ENCODE data around the gene STRIT1.

The STRIT1 gene

DNA sequence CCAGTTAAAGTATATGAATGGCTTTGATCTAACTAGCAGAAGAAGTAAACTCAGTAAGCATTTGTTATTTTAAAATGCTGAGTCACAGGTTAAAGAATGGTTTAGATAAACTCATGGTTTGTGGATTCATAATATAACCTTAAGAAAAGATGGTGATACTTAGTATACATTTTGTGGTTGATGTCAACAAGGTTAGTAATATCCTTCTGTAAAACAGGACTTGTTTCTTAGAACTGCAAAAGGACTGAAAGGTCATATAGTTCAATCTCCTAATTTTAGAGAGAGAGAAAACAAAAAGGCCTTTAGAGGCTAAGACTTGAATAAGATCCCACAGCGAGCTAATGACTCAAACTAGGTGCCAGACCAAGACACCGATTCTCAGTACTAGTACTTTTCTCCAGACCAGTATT, 50.0 kb downstream of the STRIT1 start:
- H3K9ac ChIP-seq (ENCODE audit: low read depth, low read length, poor library complexity, severe bottlenecking), result no peak overlapping the region
- no peaks in the 10 kb centered on the region for H3F3A ChIP-seq (ENCODE audit: low read depth)
- no peaks in the 10 kb centered on the region for H3K27me3 ChIP-seq (ENCODE audit: insufficient read depth, low read length, poor library complexity, severe bottlenecking)
- H3K4me3 ChIP-seq (ENCODE audit: low read length, poor library complexity, severe bottlenecking), result no peak overlapping the region
- no peaks in the 10 kb centered on the region for H3K79me2 ChIP-seq (ENCODE audit: insufficient read depth, low read length)
- no peaks in the 10 kb centered on the region for H3K9me3 ChIP-seq (ENCODE audit: insufficient read depth, low read depth, low read length)
- no peak overlapping the region for H2AFZ ChIP-seq (ENCODE audit: low read length)
- H3K4me2 ChIP-seq (ENCODE audit: low read depth, low read length, poor library complexity, severe bottlenecking), result no peak overlapping the region
- TF ChIP-seq EZH2phosphoT487 (IDR thresholded peaks at IDR 0.05; ENCODE audit: borderline replicate concordance), result no peak
- TF ChIP-seq, protein P1, sequence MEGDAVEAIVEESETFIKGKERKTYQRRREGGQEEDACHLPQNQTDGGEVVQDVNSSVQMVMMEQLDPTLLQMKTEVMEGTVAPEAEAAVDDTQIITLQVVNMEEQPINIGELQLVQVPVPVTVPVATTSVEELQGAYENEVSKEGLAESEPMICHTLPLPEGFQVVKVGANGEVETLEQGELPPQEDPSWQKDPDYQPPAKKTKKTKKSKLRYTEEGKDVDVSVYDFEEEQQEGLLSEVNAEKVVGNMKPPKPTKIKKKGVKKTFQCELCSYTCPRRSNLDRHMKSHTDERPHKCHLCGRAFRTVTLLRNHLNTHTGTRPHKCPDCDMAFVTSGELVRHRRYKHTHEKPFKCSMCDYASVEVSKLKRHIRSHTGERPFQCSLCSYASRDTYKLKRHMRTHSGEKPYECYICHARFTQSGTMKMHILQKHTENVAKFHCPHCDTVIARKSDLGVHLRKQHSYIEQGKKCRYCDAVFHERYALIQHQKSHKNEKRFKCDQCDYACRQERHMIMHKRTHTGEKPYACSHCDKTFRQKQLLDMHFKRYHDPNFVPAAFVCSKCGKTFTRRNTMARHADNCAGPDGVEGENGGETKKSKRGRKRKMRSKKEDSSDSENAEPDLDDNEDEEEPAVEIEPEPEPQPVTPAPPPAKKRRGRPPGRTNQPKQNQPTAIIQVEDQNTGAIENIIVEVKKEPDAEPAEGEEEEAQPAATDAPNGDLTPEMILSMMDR (conservative IDR thresholded peaks at IDR 0.05; ENCODE audit: low read length), result no peak
- no peaks in the 10 kb centered on the region for H3K9me2 ChIP-seq (replicated peaks; ENCODE audit: low read depth, low read length)
- no peaks in the 10 kb centered on the region for H3K4me1 ChIP-seq (ENCODE audit: insufficient read depth, low read length, poor library complexity, severe bottlenecking)
- H4K20me1 ChIP-seq (ENCODE audit: insufficient read depth, low read length, poor library complexity, severe bottlenecking), result no peaks in the 10 kb centered on the region
- no peaks in the 10 kb centered on the region for H3K36me3 ChIP-seq (ENCODE audit: insufficient read depth, low read length)

DNA sequence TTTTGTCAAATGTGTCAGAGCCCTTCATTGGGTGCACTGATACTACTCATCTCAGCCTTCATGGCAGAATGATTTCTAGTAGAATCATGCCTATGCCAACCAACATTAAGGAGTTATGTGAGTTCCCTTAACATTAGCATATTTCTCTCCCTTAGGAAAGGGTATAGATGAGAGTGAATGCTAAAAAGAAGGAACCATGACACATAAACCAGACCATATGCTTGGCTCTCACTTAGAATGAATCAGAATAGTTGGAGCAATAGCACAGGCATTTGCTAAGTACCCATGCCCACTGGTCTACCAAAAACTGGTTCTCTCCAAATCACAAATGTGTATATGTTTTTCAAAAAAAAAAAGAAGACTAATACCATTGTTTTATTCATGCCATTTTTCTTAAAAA, 51.1 kb downstream of the STRIT1 start:
- Histone ChIP-seq H3K4me2 (ENCODE audit: low read depth, low read length, poor library complexity, severe bottlenecking) (no peak overlapping the region), H3K27me3 (ENCODE audit: insufficient read depth, low read length, poor library complexity, severe bottlenecking) (no peaks in the 10 kb centered on the region), H3K4me3 (ENCODE audit: low read length, poor library complexity, severe bottlenecking) (no peak overlapping the region), H2AFZ (ENCODE audit: low read length) (no peak overlapping the region), H4K20me1 (ENCODE audit: insufficient read depth, low read length, poor library complexity, severe bottlenecking) (no peaks in the 10 kb centered on the region), H3K79me2 (ENCODE audit: insufficient read depth, low read length) (no peaks in the 10 kb centered on the region), H3F3A (ENCODE audit: low read depth) (no peaks in the 10 kb centered on the region), H3K4me1 (ENCODE audit: insufficient read depth, low read length, poor library complexity, severe bottlenecking) (no peaks in the 10 kb centered on the region), H3K9me3 (ENCODE audit: insufficient read depth, low read depth, low read length) (no peaks in the 10 kb centered on the region), H3K36me3 (ENCODE audit: insufficient read depth, low read length) (no peaks in the 10 kb centered on the region), H3K9ac (ENCODE audit: low read depth, low read length, poor library complexity, severe bottlenecking) (no peak overlapping the region), H3K9me2 (replicated peaks; ENCODE audit: low read depth, low read length) (no peaks in the 10 kb centered on the region)
- no peak for TF ChIP-seq EZH2phosphoT487 (IDR thresholded peaks at IDR 0.05; ENCODE audit: borderline replicate concordance)
- TF ChIP-seq, protein P1 (conservative IDR thresholded peaks at IDR 0.05; ENCODE audit: low read length), result no peak

DNA sequence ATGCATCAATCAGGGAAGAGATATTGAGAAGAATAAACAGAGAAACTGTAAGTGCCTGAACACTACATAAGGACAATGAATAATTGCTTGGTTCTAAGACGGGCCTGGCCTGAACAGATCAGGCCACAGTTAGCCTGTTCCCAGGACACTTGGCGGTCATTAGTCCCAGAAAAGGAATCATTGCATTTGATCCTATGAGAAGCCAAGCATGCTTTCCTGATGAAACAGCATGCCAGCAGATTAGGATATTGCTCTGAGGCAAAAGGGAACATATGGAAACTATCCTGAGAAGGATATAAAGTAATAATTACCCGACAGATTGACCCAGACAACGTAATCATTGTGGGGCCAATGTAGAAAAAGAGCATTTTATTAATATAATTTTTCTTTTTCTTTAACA, 51.9 kb downstream of the STRIT1 start:
- Histone ChIP-seq H3K4me2 (ENCODE audit: low read depth, low read length, poor library complexity, severe bottlenecking) (no peak overlapping the region), H3K4me3 (ENCODE audit: low read length, poor library complexity, severe bottlenecking) (no peak overlapping the region), H2AFZ (ENCODE audit: low read length) (no peak overlapping the region), H3F3A (ENCODE audit: low read depth) (no peaks in the 10 kb centered on the region), H4K20me1 (ENCODE audit: insufficient read depth, low read length, poor library complexity, severe bottlenecking) (no peaks in the 10 kb centered on the region), H3K4me1 (ENCODE audit: insufficient read depth, low read length, poor library complexity, severe bottlenecking) (no peaks in the 10 kb centered on the region), H3K79me2 (ENCODE audit: insufficient read depth, low read length) (no peaks in the 10 kb centered on the region), H3K9me2 (replicated peaks; ENCODE audit: low read depth, low read length) (no peaks in the 10 kb centered on the region), H3K9me3 (ENCODE audit: insufficient read depth, low read depth, low read length) (no peaks in the 10 kb centered on the region), H3K27me3 (ENCODE audit: insufficient read depth, low read length, poor library complexity, severe bottlenecking) (no peaks in the 10 kb centered on the region), H3K9ac (ENCODE audit: low read depth, low read length, poor library complexity, severe bottlenecking) (no peak overlapping the region), H3K36me3 (ENCODE audit: insufficient read depth, low read length) (no peaks in the 10 kb centered on the region)
- TF ChIP-seq, protein P1 (conservative IDR thresholded peaks at IDR 0.05; ENCODE audit: low read length), result no peak
- TF ChIP-seq EZH2phosphoT487 (IDR thresholded peaks at IDR 0.05; ENCODE audit: borderline replicate concordance), result no peak

Data from Loucy (cell line).